AG09309 (cell line): ENCODE measurements around the gene IFNA13.
A peak's percentile ranks its signal among the peaks of the same experiment; 100 is the strongest.

Experiments used
- DNase-seq: peaks from one replicate; pipeline ENCODE4 v3.0.0-alpha.2; 2010; ENCODE audit warnings: low read depth
- H3K4me3 ChIP-seq: 2 replicates; pipeline ENCODE4 v1.5.1; 2011; ENCODE audit warnings: mild to moderate bottlenecking, low read depth, low read length, moderate library complexity; ENCODE audit not compliant: control insufficient read depth
- TF ChIP-seq, protein P1 (sequence below): IDR thresholded peaks from 2 replicates; pipeline ENCODE4 v1.5.1; 2011; ENCODE audit warnings: mild to moderate bottlenecking, low read depth, low read length, inconsistent platforms; ENCODE audit not compliant: insufficient read depth, control insufficient read depth; ENCODE audit errors: missing control alignments

IFNA13 gene

GRCh38 chr9:21367957-21368356, at the start of gene IFNA13:
IFNA13 (minus strand) TSS chr9:21368057; CDS start chr9:21368010, 47 bp downstream.
- TF ChIP-seq, protein P1, sequence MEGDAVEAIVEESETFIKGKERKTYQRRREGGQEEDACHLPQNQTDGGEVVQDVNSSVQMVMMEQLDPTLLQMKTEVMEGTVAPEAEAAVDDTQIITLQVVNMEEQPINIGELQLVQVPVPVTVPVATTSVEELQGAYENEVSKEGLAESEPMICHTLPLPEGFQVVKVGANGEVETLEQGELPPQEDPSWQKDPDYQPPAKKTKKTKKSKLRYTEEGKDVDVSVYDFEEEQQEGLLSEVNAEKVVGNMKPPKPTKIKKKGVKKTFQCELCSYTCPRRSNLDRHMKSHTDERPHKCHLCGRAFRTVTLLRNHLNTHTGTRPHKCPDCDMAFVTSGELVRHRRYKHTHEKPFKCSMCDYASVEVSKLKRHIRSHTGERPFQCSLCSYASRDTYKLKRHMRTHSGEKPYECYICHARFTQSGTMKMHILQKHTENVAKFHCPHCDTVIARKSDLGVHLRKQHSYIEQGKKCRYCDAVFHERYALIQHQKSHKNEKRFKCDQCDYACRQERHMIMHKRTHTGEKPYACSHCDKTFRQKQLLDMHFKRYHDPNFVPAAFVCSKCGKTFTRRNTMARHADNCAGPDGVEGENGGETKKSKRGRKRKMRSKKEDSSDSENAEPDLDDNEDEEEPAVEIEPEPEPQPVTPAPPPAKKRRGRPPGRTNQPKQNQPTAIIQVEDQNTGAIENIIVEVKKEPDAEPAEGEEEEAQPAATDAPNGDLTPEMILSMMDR: no peak
- no peak within 1 kb of the TSS for H3K4me3 ChIP-seq
- DNase-seq: no peak

DNA sequence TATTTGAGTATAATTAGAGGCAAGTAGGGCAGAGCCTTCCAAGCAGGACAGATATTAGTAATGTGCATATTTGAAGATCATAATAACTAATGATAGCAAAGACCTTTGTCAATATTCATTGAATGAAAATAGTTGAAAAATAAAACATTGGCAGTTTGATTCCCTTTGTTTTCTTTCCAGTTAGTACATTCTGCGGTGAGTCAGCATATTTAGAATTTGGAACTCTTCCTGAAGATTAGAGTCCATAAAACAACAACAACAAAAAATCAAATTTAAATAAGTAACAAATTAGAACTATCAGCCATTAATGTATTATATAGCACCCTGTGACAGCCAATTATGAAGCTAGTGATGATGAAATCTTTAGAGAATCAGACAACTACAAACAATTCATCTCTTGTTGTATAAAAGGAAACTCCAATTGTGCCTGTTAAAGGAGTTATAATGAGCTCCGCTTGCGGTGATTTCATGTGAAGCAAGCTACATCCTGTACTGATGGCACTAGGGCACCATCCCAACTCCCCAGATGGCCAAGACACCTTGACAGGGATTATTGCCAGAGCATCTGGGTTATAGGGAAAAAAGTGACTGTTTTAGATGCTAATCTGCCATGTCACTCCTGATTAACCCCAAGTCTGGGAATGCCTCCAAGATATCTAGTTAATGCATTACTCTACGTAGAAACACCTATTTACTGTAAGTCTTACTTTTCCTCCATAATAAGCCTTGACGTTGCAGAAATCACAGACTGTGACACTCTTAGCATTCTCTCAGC, 47.8 kb upstream of the IFNA13 start:
- TF ChIP-seq, protein P1: no peak
- DNase-seq: no peak
- H3K4me3 ChIP-seq: no peak overlapping the region

DNA sequence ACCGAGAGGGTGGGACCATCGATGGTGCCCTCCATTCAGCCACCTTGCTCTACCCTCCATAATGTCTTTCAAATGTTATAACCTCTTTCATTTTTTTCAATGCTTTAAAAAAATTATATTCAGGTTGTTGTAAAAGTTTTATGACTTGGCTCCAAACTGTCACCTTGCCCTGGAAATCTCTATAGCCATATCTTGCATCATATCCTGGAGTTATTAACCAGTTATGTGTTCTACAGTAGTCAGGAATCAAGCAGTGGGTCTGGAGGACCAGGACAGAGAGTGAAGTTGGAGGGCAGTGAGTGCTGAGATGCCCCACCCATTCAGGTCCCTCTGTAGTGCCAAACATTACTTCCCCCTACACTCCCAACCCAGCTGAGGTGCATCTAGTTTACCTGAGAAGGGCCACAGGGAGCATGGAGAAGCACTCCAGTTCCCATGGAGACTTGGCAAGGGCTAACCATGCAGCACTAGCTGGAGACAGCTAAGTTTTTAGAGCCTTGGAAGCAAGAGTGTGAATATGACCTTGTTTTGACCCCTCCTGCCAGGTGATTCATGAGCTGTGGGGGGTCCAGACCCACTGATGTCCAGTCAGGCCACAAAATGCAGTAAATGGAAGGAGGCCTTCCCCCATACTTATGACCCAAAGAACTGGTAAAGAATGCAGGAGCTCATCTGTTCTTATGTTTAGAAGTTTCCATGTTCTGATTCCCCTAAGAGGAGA, 46.5 kb upstream of the IFNA13 start:
- TF ChIP-seq, protein P1: no peak
- DNase-seq: no peak
- H3K4me3 ChIP-seq: no peak overlapping the region

GRCh38 chr9:21413624-21414023, 45.8 kb upstream of the IFNA13 start:
- TF ChIP-seq, protein P1: peak; percentile 34
- no peak overlapping the region for H3K4me3 ChIP-seq
- no peak for DNase-seq

DNA sequence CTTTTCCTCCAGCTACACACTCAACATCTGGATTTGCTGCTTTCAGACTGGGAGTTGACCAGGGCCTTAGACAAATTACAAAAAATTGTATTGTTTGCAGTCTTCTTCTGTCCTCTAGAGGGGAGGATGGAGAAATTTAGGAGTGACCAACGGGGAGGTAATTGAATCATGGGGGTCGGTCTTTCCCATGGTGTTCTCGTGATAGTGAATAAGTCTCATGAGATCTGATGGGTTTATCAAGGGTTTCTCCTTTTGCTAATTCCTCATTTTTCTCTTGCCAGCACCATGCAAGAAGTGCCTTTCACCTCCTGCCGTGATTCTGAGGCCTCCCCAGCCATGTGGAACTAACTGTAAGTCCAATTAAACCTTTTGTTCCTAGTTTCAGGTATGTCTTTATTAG, 45.3 kb upstream of the IFNA13 start:
- TF ChIP-seq, protein P1: no peak
- no peak overlapping the region for H3K4me3 ChIP-seq
- DNase-seq: no peak

- H3K4me3 ChIP-seq: no peak overlapping the region
- TF ChIP-seq, protein P1: no peak
- no peak for DNase-seq
Measured at GRCh38 chr9:21412107-21412506, 44.2 kb upstream of the IFNA13 start.
